H1 (cell line): ENCODE results near the gene KIAA1614. TPM values are rescaled to one million over a fixed set of nuclear protein-coding genes. Genes with fewer than 3 reads are reported as not detected.

Experiments used
- CTCF ChIA-PET: fragments of 300-600 bp; sonication (Branson Sonifier 250); formaldehyde crosslinking; loops from one replicate; lab custom pipeline; 2021; ENCODE audit not compliant: partially characterized antibody; lab: Charles Lee
- POLR2A ChIA-PET: fragments of 300-600 bp; sonication (Branson Sonifier 250); formaldehyde crosslinking; loops from one replicate; lab custom pipeline; 2021; ENCODE audit warnings: inconsistent platforms; ENCODE audit not compliant: partially characterized antibody; lab: Charles Lee
- DNase-seq, 2 experiments: peaks; one replicate each; pipeline versions ENCODE4 v3.0.0 to v3.0.0-alpha.2; 2010 to 2022; ENCODE audit warnings: low spot score in 2 of 2, low read depth in 1 of 2, mixed read lengths in 1 of 2
- FAIRE-seq: peaks from 2 replicates; lab custom pipeline; 2011; peaks lifted over from hg19 to GRCh38; lab: Jason Lieb, UNC
- H2AFZ ChIP-seq: 2 replicates; pipeline ENCODE4 v1.8.1; 2012; ENCODE audit warnings: low read length, inconsistent platforms
- H2AK5ac ChIP-seq: 2 replicates; pipeline ENCODE4 v1.6.1; 2013; ENCODE audit warnings: low read depth, low read length
- H2BK120ac ChIP-seq: replicated peaks from 2 replicates; pipeline ENCODE3; 2013; ENCODE audit warnings: low read depth, low read length, inconsistent platforms
- H2BK12ac ChIP-seq: 2 replicates; pipeline ENCODE4 v1.6.1; 2013; ENCODE audit warnings: low read depth, low read length
- H2BK15ac ChIP-seq: 2 replicates; pipeline ENCODE4 v1.6.1; 2013; ENCODE audit warnings: low read length
- H2BK20ac ChIP-seq: 2 replicates; pipeline ENCODE4 v1.6.1; 2013; ENCODE audit warnings: low read length
- H2BK5ac ChIP-seq: 2 replicates; pipeline ENCODE4 v1.6.1; 2013; ENCODE audit warnings: low read depth, low read length
- H3K14ac ChIP-seq: 2 replicates; pipeline ENCODE4 v1.6.1; 2013; ENCODE audit warnings: inconsistent platforms; ENCODE audit not compliant: insufficient read length
- H3K18ac ChIP-seq: 2 replicates; pipeline ENCODE4 v1.6.1; 2013; ENCODE audit warnings: low read length; ENCODE audit errors: extremely low read depth
- H3K23ac ChIP-seq: 2 replicates; pipeline ENCODE4 v1.6.1; 2013; ENCODE audit warnings: inconsistent platforms; ENCODE audit not compliant: insufficient read length
- H3K23me2 ChIP-seq: 2 replicates; pipeline ENCODE4 v1.6.1; 2013; ENCODE audit warnings: low read depth, low read length
- H3K27ac ChIP-seq: 2 replicates; pipeline ENCODE4 v1.6.1; 2011; ENCODE audit warnings: low read depth, low read length, inconsistent platforms
- H3K27me3 ChIP-seq, 4 experiments: replicated peaks in 1 of 4; 1 replicate in 1 of 4; 2 replicates in 3 of 4; pipeline versions ENCODE4 v1.6.1 to v1.8.1; 2011 to 2013; ENCODE audit warnings: low read length in 3 of 4, mild to moderate bottlenecking in 3 of 4, inconsistent platforms in 2 of 4, mixed read lengths in 2 of 4, moderate library complexity in 1 of 4; ENCODE audit not compliant: control insufficient read depth in 3 of 4, insufficient read depth in 3 of 4; ENCODE audit errors: extremely low read depth in 1 of 4
- H3K36me3 ChIP-seq, 4 experiments: 2 replicates each; pipeline versions ENCODE4 v1.6.1 to v1.8.1; 2011 to 2013; ENCODE audit warnings: mild to moderate bottlenecking in 4 of 4, low read length in 3 of 4, moderate library complexity in 2 of 4, control low read depth in 1 of 4, inconsistent platforms in 1 of 4; ENCODE audit not compliant: insufficient read depth in 4 of 4, control insufficient read depth in 2 of 4
- H3K4ac ChIP-seq: replicated peaks from 2 replicates; pipeline ENCODE3; 2013; ENCODE audit warnings: low read length, low read depth, mixed read lengths, inconsistent platforms; ENCODE audit not compliant: insufficient read length
- H3K4me1 ChIP-seq, 4 experiments: replicated peaks in 1 of 4; 1 replicate in 1 of 4; 2 replicates in 3 of 4; pipeline versions ENCODE4 v1.6.1 to v1.8.1; 2011 to 2013; ENCODE audit warnings: low read length in 3 of 4, inconsistent platforms in 2 of 4, mixed read lengths in 1 of 4; ENCODE audit not compliant: insufficient read depth in 4 of 4, control insufficient read depth in 3 of 4
- H3K4me2 ChIP-seq, 2 experiments: 2 replicates each; pipeline versions ENCODE4 v1.6.1 to v1.8.1; 2011 to 2013; ENCODE audit warnings: low read depth in 2 of 2, low read length in 2 of 2, control low read depth in 1 of 2, inconsistent platforms in 1 of 2, mild to moderate bottlenecking in 1 of 2; ENCODE audit not compliant: insufficient read depth in 1 of 2
- H3K4me3 ChIP-seq, 4 experiments: fragments of 200-600, 300-600 bp in 1 of 4; sonication (generic), shearing (Covaris generic), sonication (Bioruptor Twin) in 1 of 4; 2 replicates each; pipeline versions ENCODE4 v1.5.1 to v1.8.1; 2011 to 2016; ENCODE audit warnings: low read length in 4 of 4, low read depth in 3 of 4, control low read depth in 2 of 4, inconsistent platforms in 2 of 4, mild to moderate bottlenecking in 2 of 4, mixed read lengths in 1 of 4, moderate library complexity in 1 of 4; ENCODE audit not compliant: insufficient read depth in 2 of 4; ENCODE audit errors: extremely low read depth in 1 of 4
- H3K56ac ChIP-seq: replicated peaks from 2 replicates; pipeline ENCODE3; 2013; ENCODE audit warnings: low read depth, mild to moderate bottlenecking, mixed read lengths, low read length, inconsistent platforms; ENCODE audit not compliant: insufficient read length
- H3K79me1 ChIP-seq: 2 replicates; pipeline ENCODE4 v1.6.1; 2013; ENCODE audit warnings: low read depth, low read length, control low read depth
- H3K79me2 ChIP-seq, 2 experiments: 2 replicates each; pipeline versions ENCODE4 v1.6.1 to v1.8.1; 2012 to 2013; ENCODE audit warnings: low read length in 2 of 2, mild to moderate bottlenecking in 2 of 2, inconsistent platforms in 1 of 2; ENCODE audit not compliant: insufficient read depth in 2 of 2, control insufficient read depth in 1 of 2
- H3K9ac ChIP-seq, 4 experiments: replicated peaks in 1 of 4; 1 replicate in 1 of 4; 2 replicates in 3 of 4; pipeline versions ENCODE4 v1.6.1 to v1.8.1; 2011 to 2013; ENCODE audit warnings: low read depth in 3 of 4, low read length in 3 of 4, control low read depth in 2 of 4, mild to moderate bottlenecking in 2 of 4, moderate library complexity in 2 of 4, inconsistent platforms in 1 of 4; ENCODE audit errors: extremely low read depth in 1 of 4
- H3K9me3 ChIP-seq, 2 experiments: 2 replicates each; pipeline versions ENCODE4 v1.6.1 to v1.8.1; 2012 to 2013; ENCODE audit warnings: mild to moderate bottlenecking in 2 of 2, moderate library complexity in 2 of 2, control low read depth in 1 of 2, inconsistent platforms in 1 of 2, low read depth in 1 of 2, low read length in 1 of 2, mixed read lengths in 1 of 2; ENCODE audit not compliant: insufficient read depth in 2 of 2
- H4K20me1 ChIP-seq, 2 experiments: replicated peaks in 1 of 2; 2 replicates each; pipeline versions ENCODE3 to v1.8.1; 2011 to 2013; ENCODE audit warnings: inconsistent platforms in 2 of 2, low read length in 2 of 2, mild to moderate bottlenecking in 1 of 2; ENCODE audit not compliant: insufficient read depth in 2 of 2, control insufficient read depth in 1 of 2
- H4K5ac ChIP-seq: 2 replicates; pipeline ENCODE4 v1.6.1; 2013; ENCODE audit warnings: low read length, low read depth, mixed read lengths, inconsistent platforms; ENCODE audit not compliant: insufficient read length
- H4K8ac ChIP-seq: 2 replicates; pipeline ENCODE4 v1.8.0; 2013; ENCODE audit warnings: mild to moderate bottlenecking, moderate library complexity, low read length, inconsistent platforms; ENCODE audit not compliant: insufficient read depth; ENCODE audit errors: extremely low read depth
- H4K91ac ChIP-seq: replicated peaks from 2 replicates; pipeline ENCODE3; 2013; ENCODE audit warnings: low read length, mixed read lengths, inconsistent platforms; ENCODE audit not compliant: insufficient read length
- CBX8 ChIP-seq: fragments of 300-800, 300-1000 bp; sonication (generic); IDR thresholded peaks from 2 replicates; pipeline ENCODE4 v1.7.1; 2016; ENCODE audit warnings: low read depth, low read length, borderline replicate concordance
- MAX ChIP-seq: IDR thresholded peaks from 2 replicates; pipeline ENCODE4 v1.6.1; 2012; ENCODE audit warnings: inconsistent platforms
- RFX5 ChIP-seq: IDR thresholded peaks from 2 replicates; pipeline ENCODE4 v1.6.1; 2011; ENCODE audit warnings: low read depth, low read length, improper control_type of control experiment, borderline replicate concordance
- SRF ChIP-seq: IDR thresholded peaks from 2 replicates; pipeline ENCODE4 v1.6.1; 2011; ENCODE audit warnings: mild to moderate bottlenecking, low read depth, low read length, moderate library complexity
- TAF1 ChIP-seq: IDR thresholded peaks from 2 replicates; pipeline ENCODE4 v1.6.1; 2011; ENCODE audit warnings: mild to moderate bottlenecking, low read depth, low read length
- WGBS, 2 experiments: shearing (Covaris generic) in 1 of 2; methylation state at CpG; one replicate each; pipeline versions ENCODE4 v1.1.6 to v1.1.7; 2013 to 2015; ENCODE audit warnings: low lambda C conversion rate in 2 of 2, mixed read lengths in 2 of 2, inconsistent platforms in 1 of 2, low coverage in 1 of 2, missing lambda C conversion rate in 1 of 2; ENCODE audit not compliant: insufficient replicate concordance in 2 of 2, insufficient coverage in 1 of 2, insufficient read length in 1 of 2; ENCODE audit errors: extremely low coverage in 1 of 2, missing lambda C conversion rate in 1 of 2; 5-methylcytosine and 5-hydroxymethylcytosine counted together
- polyA plus RNA-seq, 7 experiments: library from polyadenylated mRNA; depleted of rRNA in 3 of 7; stranded (reverse) in 5 of 7; unstranded in 2 of 7; fragments of >200 nt in 5 of 7; fragments of 200-250 nt in 2 of 7; gene quantifications; 1 replicate in 5 of 7; 2 replicates in 1 of 7; 4 replicates in 1 of 7; pipeline versions ENCODE4 v1.2.1 to v1.2.3, GENCODE V29; 2011 to 2013; ENCODE audit warnings: missing spikeins in 2 of 7, mixed read lengths in 2 of 7
- total RNA-seq: library from RNA; stranded (reverse); fragmentation: NEBNext Ultra II Directional; extraction: Animal tissue kit (Norgen Biotek cat#: 25700); gene quantifications from 2 replicates; pipeline ENCODE4 v1.2.1, GENCODE V29; 2021

Gene KIAA1614
- total and polyA plus RNA-seq, 2 of the 8 experiments (the other 6 are each of a cell fraction or from before 2014, with no cell fraction given): 1.3 to 3.1 TPM

GRCh38 chr1:180976732-180977357, 64.1 kb downstream of the KIAA1614 start:
- no peak overlapping the region for H2BK15ac ChIP-seq
- FAIRE-seq (no peak), DNase-seq (no peak)
- H4K8ac ChIP-seq: no peak overlapping the region
- peaks cover 2 to 26% (median 11%) of the 10 kb centered on the region in 4 experiments for H3K36me3 ChIP-seq
- no peak overlapping the region for H2AFZ ChIP-seq
- H2BK120ac ChIP-seq: no peak overlapping the region
- H4K91ac ChIP-seq: no peak overlapping the region
- H2AK5ac ChIP-seq: no peak overlapping the region
- H3K23ac ChIP-seq: no peak overlapping the region
- no peak overlapping the region for H3K9ac ChIP-seq
- no peak overlapping the region for H3K4me3 ChIP-seq
- no peak overlapping the region for H3K4ac ChIP-seq
- H4K20me1 ChIP-seq: peaks cover 3% of the 10 kb centered on the region in 2 experiments
- CTCF ChIA-PET: interaction anchor here (0.8 to 1.8 kb wide), 12 partner anchors 10 to 452 kb away, joined by 3 to 11 read pairs (median 3); partner anchors contain the start of gene STX6
- H3K9me3 ChIP-seq: no peaks in the 10 kb centered on the region
- no peak overlapping the region for H2BK20ac ChIP-seq
- H3K18ac ChIP-seq: no peak overlapping the region
- no peak overlapping the region for H2BK5ac ChIP-seq
- no peaks in the 10 kb centered on the region; the same call in 1 of the 2 replicates for H3K79me1 ChIP-seq
- no peak overlapping the region for H3K14ac ChIP-seq
- POLR2A ChIA-PET: no interaction called here
- no peaks in the 10 kb centered on the region for H3K23me2 ChIP-seq
- H3K4me2 ChIP-seq: no peak overlapping the region
- H2BK12ac ChIP-seq: no peak overlapping the region
- H3K79me2 ChIP-seq: no peaks in the 10 kb centered on the region
- H3K27me3 ChIP-seq: no peaks in the 10 kb centered on the region
- H3K56ac ChIP-seq: no peak overlapping the region
- no peak overlapping the region for H4K5ac ChIP-seq
- 97% methylated on average over 6 of the region's 6 CpGs; no CpG with 5 or more reads in 1 of the 2 experiments for WGBS, 2 experiments
- peaks cover 0 to 5% (median 0%) of the 10 kb centered on the region in 4 experiments; a peak in 4 of 7 replicates for H3K4me1 ChIP-seq
- H3K27ac ChIP-seq: no peak overlapping the region
- TF ChIP-seq TAF1 (no peak), RFX5 (no peak), SRF (no peak), CBX8 (no peak), MAX (no peak)
